Activated CD4-positive, CD25-positive, alpha-beta regulatory T cell treated with anti-CD3 and anti-CD28 coated beads, Interleukin-2, amount 50 U/mL, for 24 hours (primary cell): ENCODE data around the gene LRRN4CL.

Experiments used
- ATAC-seq, 2 donors: fragments of 150-1000 bp; cut with Tn5 transposase; one replicate each; pipeline ENCODE4 v1.10.0; 2021; ENCODE audit warnings: mild to moderate bottlenecking in 1 of 2, moderate library complexity in 1 of 2

LRRN4CL gene

GRCh38 chr11:62646825-62647608 is 42.3 kb downstream of the LRRN4CL start:
- no peak for ATAC-seq

GRCh38 chr11:62645946-62646824 is 43.1 kb downstream of the LRRN4CL start, which contains the start of gene GANAB:
TSS of gene GANAB (minus strand) at chr11:62646613. CDS start at chr11:62646599, 14 bp downstream.
- ATAC-seq = peak; percentile 99

GRCh38 chr11:62645671-62645945 is 43.7 kb downstream of the LRRN4CL start:
- ATAC-seq = no peak

- no peak for ATAC-seq
Observed at GRCh38 chr11:62644220-62644619, 45.1 kb downstream of the LRRN4CL start.
